GM12891 (cell line): ENCODE data around the gene CRK.

Source experiments
- PAX5 ChIP-seq: IDR thresholded peaks from 2 replicates; pipeline ENCODE4 v1.6.1; 2011; ENCODE audit warnings: low read length, moderate library complexity, mild to moderate bottlenecking; ENCODE audit not compliant: insufficient read depth, severe bottlenecking
- POLR2A ChIP-seq: IDR thresholded peaks from 2 replicates; pipeline ENCODE4 v1.6.1; 2011; ENCODE audit warnings: low read depth, low read length, control low read depth
- POLR2AphosphoS5 ChIP-seq: IDR thresholded peaks from 2 replicates; pipeline ENCODE4 v1.6.1; 2011; ENCODE audit warnings: low read depth, low read length, control low read depth
- POU2F2 ChIP-seq: IDR thresholded peaks from 2 replicates; pipeline ENCODE4 v1.6.1; 2011; ENCODE audit warnings: low read depth, mild to moderate bottlenecking, control low read depth, low read length, moderate library complexity
- SPI1 ChIP-seq: IDR thresholded peaks from 2 replicates; pipeline ENCODE4 v1.6.1; 2011; ENCODE audit warnings: low read depth, low read length, control low read depth
- TAF1 ChIP-seq: IDR thresholded peaks from 2 replicates; pipeline ENCODE4 v1.6.1; 2011; ENCODE audit warnings: low read depth, low read length, control low read depth

DNA sequence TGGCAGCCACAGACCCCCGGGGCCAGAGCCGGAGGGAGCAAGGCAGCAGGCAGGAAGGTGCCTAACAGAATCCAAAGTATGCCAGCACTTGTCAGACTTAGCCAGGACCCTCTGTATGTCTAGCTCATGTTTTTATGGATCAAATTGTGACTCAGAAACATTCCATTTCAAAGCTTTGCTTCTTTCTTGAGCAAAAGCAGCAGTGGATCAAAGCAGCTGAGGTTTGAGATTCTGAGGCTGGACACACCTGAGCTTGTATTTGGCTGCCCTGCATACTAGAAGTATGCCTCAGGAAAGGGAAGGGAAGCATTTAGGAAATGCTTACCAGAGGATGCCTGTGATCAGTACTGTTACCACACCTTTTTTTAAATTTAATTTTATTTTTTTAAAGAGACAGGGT lies 42.2 kb upstream of the CRK start:
- TF ChIP-seq POLR2A (no peak), POLR2AphosphoS5 (no peak), TAF1 (no peak), SPI1 (no peak), POU2F2 (no peak), PAX5 (no peak)
